GM12878 (cell line): ENCODE measurements around the gene S100A4.

ENCODE experiments used
- BHLHE40 ChIP-seq, 2 experiments: fragments of 450-650 bp in 1 of 2; IDR thresholded peaks; 2 replicates each; pipeline ENCODE4 v1.6.1; 2011 to 2017; ENCODE audit warnings: low read depth in 2 of 2, borderline replicate concordance in 1 of 2, improper control_type of control experiment in 1 of 2, low read length in 1 of 2, mild to moderate bottlenecking in 1 of 2
- ELK1 ChIP-seq: IDR thresholded peaks from 2 replicates; pipeline ENCODE4 v1.6.1; 2012; ENCODE audit warnings: low read depth, low read length, improper control_type of control experiment
- EP300 ChIP-seq, 2 experiments: fragments of 150-350 bp in 1 of 2; IDR thresholded peaks; 2 replicates each; pipeline ENCODE4 v1.6.1; 2011 to 2012; ENCODE audit warnings: low read depth in 2 of 2, low read length in 2 of 2, borderline replicate concordance in 1 of 2, improper control_type of control experiment in 1 of 2, inconsistent platforms in 1 of 2; ENCODE audit not compliant: control insufficient read depth in 1 of 2
- EZH2 ChIP-seq: IDR thresholded peaks from 2 replicates; pipeline ENCODE4 v1.6.1; 2012; ENCODE audit warnings: low read depth, mild to moderate bottlenecking, control low read depth, inconsistent platforms, low read length, borderline replicate concordance; ENCODE audit not compliant: control insufficient read depth
- MAX ChIP-seq: IDR thresholded peaks from 2 replicates; pipeline ENCODE4 v1.6.1; 2012; ENCODE audit warnings: low read depth, low read length, improper control_type of control experiment
- POLR2A ChIP-seq: IDR thresholded peaks from 2 replicates; pipeline ENCODE4 v1.6.1; 2011; ENCODE audit warnings: low read depth, mild to moderate bottlenecking, low read length
- POLR2AphosphoS5 ChIP-seq: IDR thresholded peaks from 2 replicates; pipeline ENCODE4 v1.6.1; 2011; ENCODE audit warnings: mild to moderate bottlenecking, low read length, inconsistent platforms
- SUPT20H ChIP-seq: IDR thresholded peaks from 2 replicates; pipeline ENCODE4 v1.6.1; 2011; ENCODE audit warnings: low read depth, mild to moderate bottlenecking, low read length, moderate library complexity, borderline replicate concordance; ENCODE audit not compliant: control insufficient read depth
- TAF1 ChIP-seq: IDR thresholded peaks from 2 replicates; pipeline ENCODE4 v1.6.1; 2011; ENCODE audit warnings: mild to moderate bottlenecking, low read depth, low read length, borderline replicate concordance
- ZNF274 ChIP-seq: IDR thresholded peaks from one replicate; pipeline ENCODE4 v1.8.0; 2011; ENCODE audit not compliant: insufficient read length, insufficient read depth
- TF ChIP-seq, protein P1 (sequence below), 3 experiments: IDR thresholded peaks in 2 of 3; conservative IDR thresholded peaks in 1 of 3; 2 replicates each; pipeline ENCODE4 v1.5.1; 2011; ENCODE audit warnings: low read depth in 3 of 3, low read length in 3 of 3, mild to moderate bottlenecking in 3 of 3, control low read depth in 2 of 3, moderate library complexity in 2 of 3, inconsistent platforms in 1 of 3, mixed read lengths in 1 of 3; ENCODE audit not compliant: control insufficient read depth in 2 of 3, insufficient read depth in 1 of 3; ENCODE audit errors: extremely low read depth in 1 of 3
- TF ChIP-seq, protein P2 (sequence below): fragments of 450-650 bp; conservative IDR thresholded peaks from 2 replicates; pipeline ENCODE4 v1.6.1; 2017; ENCODE audit warnings: mild to moderate bottlenecking, moderate library complexity

DNA sequence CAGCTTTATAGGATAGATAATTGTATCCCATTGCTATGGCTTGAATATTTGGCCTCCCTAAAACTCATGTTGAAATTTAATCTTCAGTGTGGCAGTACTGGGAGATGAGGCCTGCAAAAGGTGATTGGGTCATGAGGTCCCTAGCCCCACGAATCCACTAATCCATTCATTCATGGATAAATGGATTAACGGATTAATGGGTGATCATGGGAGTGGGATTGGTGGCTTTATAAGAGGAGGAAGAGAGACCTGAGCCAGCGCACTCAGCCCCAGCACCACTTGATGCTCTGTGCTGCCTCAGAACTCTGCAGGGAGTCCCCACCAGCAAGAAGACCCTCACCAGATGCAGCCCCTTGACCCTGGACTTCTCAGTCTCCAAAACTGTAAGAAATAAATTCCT, 41.8 kb downstream of the S100A4 start:
- TF ChIP-seq, protein P1, sequence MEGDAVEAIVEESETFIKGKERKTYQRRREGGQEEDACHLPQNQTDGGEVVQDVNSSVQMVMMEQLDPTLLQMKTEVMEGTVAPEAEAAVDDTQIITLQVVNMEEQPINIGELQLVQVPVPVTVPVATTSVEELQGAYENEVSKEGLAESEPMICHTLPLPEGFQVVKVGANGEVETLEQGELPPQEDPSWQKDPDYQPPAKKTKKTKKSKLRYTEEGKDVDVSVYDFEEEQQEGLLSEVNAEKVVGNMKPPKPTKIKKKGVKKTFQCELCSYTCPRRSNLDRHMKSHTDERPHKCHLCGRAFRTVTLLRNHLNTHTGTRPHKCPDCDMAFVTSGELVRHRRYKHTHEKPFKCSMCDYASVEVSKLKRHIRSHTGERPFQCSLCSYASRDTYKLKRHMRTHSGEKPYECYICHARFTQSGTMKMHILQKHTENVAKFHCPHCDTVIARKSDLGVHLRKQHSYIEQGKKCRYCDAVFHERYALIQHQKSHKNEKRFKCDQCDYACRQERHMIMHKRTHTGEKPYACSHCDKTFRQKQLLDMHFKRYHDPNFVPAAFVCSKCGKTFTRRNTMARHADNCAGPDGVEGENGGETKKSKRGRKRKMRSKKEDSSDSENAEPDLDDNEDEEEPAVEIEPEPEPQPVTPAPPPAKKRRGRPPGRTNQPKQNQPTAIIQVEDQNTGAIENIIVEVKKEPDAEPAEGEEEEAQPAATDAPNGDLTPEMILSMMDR (IDR thresholded peaks at IDR 0.05 in 2 of 3, conservative IDR thresholded peaks at IDR 0.05 in 1 of 3; ENCODE audit: control insufficient read depth in 2 of 3, extremely low read depth in 1 of 3, insufficient read depth in 1 of 3, low read depth in 3 of 3, low read length in 3 of 3) = no peak
- TF ChIP-seq, protein P2, sequence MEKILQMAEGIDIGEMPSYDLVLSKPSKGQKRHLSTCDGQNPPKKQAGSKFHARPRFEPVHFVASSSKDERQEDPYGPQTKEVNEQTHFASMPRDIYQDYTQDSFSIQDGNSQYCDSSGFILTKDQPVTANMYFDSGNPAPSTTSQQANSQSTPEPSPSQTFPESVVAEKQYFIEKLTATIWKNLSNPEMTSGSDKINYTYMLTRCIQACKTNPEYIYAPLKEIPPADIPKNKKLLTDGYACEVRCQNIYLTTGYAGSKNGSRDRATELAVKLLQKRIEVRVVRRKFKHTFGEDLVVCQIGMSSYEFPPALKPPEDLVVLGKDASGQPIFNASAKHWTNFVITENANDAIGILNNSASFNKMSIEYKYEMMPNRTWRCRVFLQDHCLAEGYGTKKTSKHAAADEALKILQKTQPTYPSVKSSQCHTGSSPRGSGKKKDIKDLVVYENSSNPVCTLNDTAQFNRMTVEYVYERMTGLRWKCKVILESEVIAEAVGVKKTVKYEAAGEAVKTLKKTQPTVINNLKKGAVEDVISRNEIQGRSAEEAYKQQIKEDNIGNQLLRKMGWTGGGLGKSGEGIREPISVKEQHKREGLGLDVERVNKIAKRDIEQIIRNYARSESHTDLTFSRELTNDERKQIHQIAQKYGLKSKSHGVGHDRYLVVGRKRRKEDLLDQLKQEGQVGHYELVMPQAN = no peak
- TF ChIP-seq EZH2 (no peak), ZNF274 (no peak), SUPT20H (no peak), EP300 (IDR thresholded peaks at IDR 0.05; ENCODE audit: borderline replicate concordance in 1 of 2, control insufficient read depth in 1 of 2, low read depth in 2 of 2, low read length in 2 of 2) (no peak), TAF1 (no peak), ELK1 (no peak), POLR2A (no peak), BHLHE40 (IDR thresholded peaks at IDR 0.05; ENCODE audit: borderline replicate concordance in 1 of 2, low read depth in 2 of 2, low read length in 1 of 2) (no peak), MAX (no peak), POLR2AphosphoS5 (no peak)
